Lung microvascular endothelial cell (primary cell): ENCODE results near the gene COG5. TPM values are rescaled to one million over a fixed set of nuclear protein-coding genes. Genes with fewer than 3 reads are reported as not detected.

ENCODE experiments used
- DNase-seq, 2 donors: peaks; one replicate each; pipeline versions ENCODE4 v3.0.0 to v3.0.0-alpha.2; 2010; ENCODE audit warnings: low read depth in 2 of 2
- total RNA-seq: library from RNA; depleted of rRNA; stranded (reverse); fragments of >200 nt; gene quantifications from 2 replicates; pipeline ENCODE4 v1.2.1, GENCODE V29; 2014

COG5 gene
- 15.7 and 19.6 TPM in 2 replicates for total RNA-seq

GRCh38 chr7:107563775-107564552 lies at the start of gene COG5, which contains the start of gene DUS4L:
Gene COG5, minus strand, starts transcription at chr7:107563920. Its CDS starts 24 bp downstream, at chr7:107563896.
Gene DUS4L, plus strand, starts transcription at chr7:107563971. Its CDS starts 3,100 bp downstream, at chr7:107567071.
- DNase-seq, result peak; percentile 83 to 90

- no peak for DNase-seq
Measured at GRCh38 chr7:107613439-107613838, 49.7 kb upstream of the COG5 start.

GRCh38 chr7:107610323-107610722 lies 46.6 kb upstream of the COG5 start:
- DNase-seq, result peak in 1 of 2 donors; percentile 27

GRCh38 chr7:107609811-107610261 lies 46.1 kb upstream of the COG5 start:
- DNase-seq, result peak; percentile 36 to 91

- DNase-seq, result no peak
Measured at GRCh38 chr7:107606303-107606702, 42.6 kb upstream of the COG5 start.

GRCh38 chr7:107605218-107605815 lies 41.6 kb upstream of the COG5 start:
- DNase-seq, result no peak

- DNase-seq, result no peak
Measured at GRCh38 chr7:107600816-107601215, 37.1 kb upstream of the COG5 start.

GRCh38 chr7:107599262-107599661 lies 35.5 kb upstream of the COG5 start:
- DNase-seq, result no peak

- DNase-seq, result no peak
Measured at GRCh38 chr7:107597953-107598352, 34.2 kb upstream of the COG5 start.

GRCh38 chr7:107597582-107597916 lies 33.8 kb upstream of the COG5 start:
- DNase-seq, result no peak

GRCh38 chr7:107596881-107597581 lies 33.3 kb upstream of the COG5 start:
- DNase-seq, result peak; percentile 54 to 89

- peak; percentile 81 to 98 for DNase-seq
Measured at GRCh38 chr7:107594961-107595737, 31.4 kb upstream of the COG5 start.

GRCh38 chr7:107593025-107593410 lies 29.3 kb upstream of the COG5 start:
- DNase-seq, result no peak

GRCh38 chr7:107592361-107593024 lies 28.8 kb upstream of the COG5 start:
- no peak for DNase-seq

GRCh38 chr7:107591421-107591820 lies 27.7 kb upstream of the COG5 start:
- DNase-seq, result no peak

GRCh38 chr7:107588529-107589130 lies 24.9 kb upstream of the COG5 start:
- DNase-seq, result no peak

GRCh38 chr7:107584716-107585115 lies 21.0 kb upstream of the COG5 start:
- DNase-seq, result no peak

GRCh38 chr7:107582875-107583274 lies 19.2 kb upstream of the COG5 start:
- DNase-seq, result no peak

- DNase-seq, result no peak
Measured at GRCh38 chr7:107581387-107582013, 17.8 kb upstream of the COG5 start.

GRCh38 chr7:107580716-107581383 lies 17.1 kb upstream of the COG5 start:
- DNase-seq, result no peak
